ENCODE measurements around the gene NLRC5. TPM values are rescaled to one million over a fixed set of nuclear protein-coding genes. Genes with fewer than 3 reads are reported as not detected.
A peak's percentile ranks its signal among the peaks of the same experiment; 100 is the strongest.

Gene NLRC5
- total and polyA plus RNA-seq, 9 of the 15 experiments (the other 6 are each of a cell fraction or from before 2014, with no cell fraction given) = 0.59 to 0.71 TPM; not detected in 7

- ATAC-seq (peak; percentile 37), DNase-seq (ENCODE audit: extremely low read depth in 1 of 4, low spot score in 3 of 4) (no peak), FAIRE-seq (no peak)
- CTCF ChIA-PET (ENCODE audit: low intra/inter-chr PET ratio) = interaction anchor here (0.8 kb wide), 1 partner anchor 47 kb away, joined by 3 read pairs; no protein-coding TSS in a partner anchor
- intact Hi-C loops (cut with micrococcal nuclease) (no loop called here), in situ Hi-C loops (cut with MboI) (no loop called here)
- Histone ChIP-seq H3K9ac (ENCODE audit: insufficient read depth in 1 of 2, low read depth in 2 of 2, low read length in 2 of 2) (peak overlapping the region in 1 of 2 experiments; percentile 81; a peak in 2 of 4 replicates), H3K4me2 (ENCODE audit: insufficient read depth, low read length) (no peak overlapping the region), H4K20me1 (replicated peaks; ENCODE audit: control insufficient read depth, insufficient read depth, low read length) (no peaks in the 10 kb centered on the region; the same call in 1 of the 2 replicates), H3K9me3 (replicated peaks; ENCODE audit: control insufficient read depth, insufficient read depth, low read depth, low read length) (no peaks in the 10 kb centered on the region), H3K9me1 (ENCODE audit: control insufficient read depth, insufficient read depth, low read length) (no peaks in the 10 kb centered on the region), H3K4me3 (no peak overlapping the region), H3K4me1 (replicated peaks in 1 of 2; ENCODE audit: control insufficient read depth in 2 of 2, insufficient read depth in 2 of 2, low read length in 2 of 2) (peaks cover 29 to 31% of the 10 kb centered on the region in 2 experiments), H3K79me2 (ENCODE audit: control insufficient read depth, insufficient read depth, low read length) (no peaks in the 10 kb centered on the region), H3K27me3 (ENCODE audit: control insufficient read depth in 2 of 2, insufficient read depth in 2 of 2, low read length in 2 of 2) (peaks cover 9 to 19% of the 10 kb centered on the region in 2 experiments; a peak in 4 of 5 replicates), H3K36me3 (ENCODE audit: control insufficient read depth, insufficient read depth, low read length) (no peaks in the 10 kb centered on the region), H2AFZ (ENCODE audit: low read depth, low read length) (peak overlapping the region; percentile 77), H3K27ac (ENCODE audit: extremely low read depth, low read depth, low read length) (peak overlapping the region; percentile 37; the same call in 1 of the 3 replicates)
- POLR2A ChIA-PET = interaction anchor here (0.7 to 2.6 kb wide), 3 partner anchors 9 to 32 kb away, joined by 3 to 12 read pairs (median 4); no protein-coding TSS in a partner anchor
- no TSS peak for BruUV-seq (replicated peaks)
- WGBS (ENCODE audit: insufficient coverage, low coverage, missing lambda C conversion rate) = 69% methylated on average over 10 of the region's 11 CpGs
- no peak for TF ChIP-seq SMARCB1 (IDR thresholded peaks at IDR 0.05; ENCODE audit: insufficient read length, low read depth)
- no peak for TF ChIP-seq SMARCA4 (IDR thresholded peaks at IDR 0.05)
- 0 out of 2 replicates have a peak, but pooled peaks have one; percentile 56 for TF ChIP-seq HDGF (IDR thresholded peaks at IDR 0.05)
- no peak for TF ChIP-seq ZBTB8A (IDR thresholded peaks at IDR 0.05; ENCODE audit: partially characterized antibody)
- no peak for TF ChIP-seq E2F8 (IDR thresholded peaks at IDR 0.05; ENCODE audit: low read depth, partially characterized antibody)
- TF ChIP-seq ZHX1 (conservative IDR thresholded peaks at IDR 0.05; ENCODE audit: low read length) = no peak
- peak; percentile 27; the same call in 1 of the 2 replicates for TF ChIP-seq ZNF592 (IDR thresholded peaks at IDR 0.05)
- TF ChIP-seq ERF (CRISPR knock-in tag; IDR thresholded peaks at IDR 0.05) = no peak
- no peak for TF ChIP-seq HMG20A (CRISPR knock-in tag; conservative IDR thresholded peaks at IDR 0.05)
- peak; percentile 52; the same call in 1 of the 2 replicates for TF ChIP-seq ZNF584 (CRISPR knock-in tag; IDR thresholded peaks at IDR 0.05; ENCODE audit: low read depth)
- TF ChIP-seq LEF1 (IDR thresholded peaks at IDR 0.05) = no peak
Observed at GRCh38 chr16:57061084-57061905, 71.9 kb downstream of the NLRC5 start.
